ENCODE measurements around the gene TRIM21. TPM values are rescaled to one million over a fixed set of nuclear protein-coding genes. Genes with fewer than 3 reads are reported as not detected.

Gene TRIM21
- total RNA-seq = 1 to 10 TPM; 9.8 to 10.0 TPM
- polyA plus RNA-seq (2013, experiment 1 of 2) = 13.3 TPM
- polyA plus RNA-seq (2013, experiment 2 of 2) = 10.7 TPM
- long read RNA-seq, experiment 1, partial matches to known transcripts = 0 of 4 reads
- long read RNA-seq, experiment 1, other reads (novel, unspliced or antisense) = 1 of 4 reads
- long read RNA-seq, experiment 2, transcript TRIM21-201 (7 exons, 1,924 nt) = major isoform, 14 of 18 reads
- long read RNA-seq, experiment 2, partial matches to known transcripts = 3 of 18 reads
- long read RNA-seq, experiment 2, other reads (novel, unspliced or antisense) = 1 of 18 reads
- long read RNA-seq, experiment 3, transcript TRIM21-201 (7 exons, 1,924 nt) = major isoform, 34 of 36 reads
- long read RNA-seq, experiment 3, partial matches to known transcripts = 0 of 36 reads
- long read RNA-seq, experiment 3, other reads (novel, unspliced or antisense) = 2 of 36 reads
- long read RNA-seq, experiment 4, transcript TRIM21-201 (7 exons, 1,924 nt) = major isoform, 12 of 16 reads
- long read RNA-seq, experiment 4, partial matches to known transcripts = 4 of 16 reads
- long read RNA-seq, experiment 4, other reads (novel, unspliced or antisense) = 0 of 16 reads

DNA sequence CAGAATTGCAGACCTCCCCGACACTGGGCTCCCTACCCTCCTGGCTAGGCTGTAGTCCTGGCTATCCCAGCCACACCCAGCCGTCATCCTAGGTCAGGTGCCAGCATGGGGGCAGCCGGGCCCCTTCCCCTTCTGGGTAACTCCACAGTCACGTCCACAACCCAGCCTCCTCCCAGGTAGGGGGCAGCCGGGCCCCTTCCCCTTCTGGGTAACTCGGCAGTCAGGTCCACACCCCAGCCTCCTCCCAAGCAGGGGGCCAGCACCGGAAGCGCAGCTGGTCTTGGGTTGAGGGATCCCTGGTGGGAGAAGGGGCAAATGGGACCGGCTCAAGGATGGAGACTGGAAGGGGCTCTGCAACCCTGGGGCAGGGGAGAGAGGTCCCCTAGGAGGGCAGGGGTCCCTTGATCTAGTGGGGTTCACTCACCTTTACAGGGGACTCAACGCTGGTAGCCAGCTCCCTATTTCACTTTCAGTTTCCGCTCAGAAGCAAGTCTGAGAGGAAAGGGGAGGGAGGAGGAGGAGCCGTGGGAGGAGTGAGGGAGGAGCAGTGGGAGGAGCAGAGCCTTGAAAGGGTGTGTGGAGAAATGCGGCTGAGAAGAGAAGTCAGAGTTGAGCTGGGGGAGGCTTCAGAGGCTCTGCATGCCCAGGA lies at the start of gene TRIM21:
TRIM21 (minus strand) TSS at position 494 of the 649 bp plus-strand sequence. CDS start 3,293 bp downstream, outside the sequence.
- peak within 1 kb of the TSS; percentile 9 for H3K9ac ChIP-seq (ENCODE audit: extremely low read depth, low read length, poor library complexity, severe bottlenecking)
- WGBS, 2 experiments (ENCODE audit: insufficient coverage in 1 of 2, insufficient read length in 1 of 2) = 0 to 11% methylated on average over 3 to 13 of the region's 13 CpGs

DNA sequence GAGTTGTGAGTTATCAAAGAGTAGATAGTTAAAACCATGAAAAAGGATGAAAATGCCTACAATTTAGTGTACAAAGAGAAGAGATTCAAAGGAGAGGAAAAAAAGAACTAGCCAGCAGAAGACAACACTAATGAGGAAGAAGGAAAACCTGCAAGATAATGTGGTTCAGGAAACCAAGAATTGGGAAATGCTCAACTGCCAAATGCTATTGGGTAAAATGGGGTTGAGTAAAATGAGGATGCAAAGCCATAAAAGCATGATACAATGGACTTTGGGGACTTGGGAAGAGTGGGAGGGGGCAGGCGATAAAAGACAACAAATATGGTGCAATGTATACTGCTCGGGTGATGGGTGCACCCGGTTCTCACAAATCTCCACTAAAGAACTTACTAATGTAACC lies 48.0 kb upstream of the TRIM21 start:
- H3K9ac ChIP-seq (ENCODE audit: extremely low read depth, low read length, poor library complexity, severe bottlenecking) = no peak overlapping the region
- H3K27ac ChIP-seq (ENCODE audit: low read depth, low read length) = no peak overlapping the region
- H3K36me3 Mint-ChIP-seq (ENCODE audit: low read depth) = no peaks in the 10 kb centered on the region
- no peaks in the 10 kb centered on the region for H3K4me1 ChIP-seq (ENCODE audit: control insufficient read depth, insufficient read depth, low read length)
- 100% methylated on average over 1 of the region's 3 CpGs for WGBS, 2 experiments (ENCODE audit: insufficient coverage in 1 of 2, insufficient read length in 1 of 2)
- no peak overlapping the region for H3K4me3 ChIP-seq (ENCODE audit: low read length)
- TF ChIP-seq, protein P1, sequence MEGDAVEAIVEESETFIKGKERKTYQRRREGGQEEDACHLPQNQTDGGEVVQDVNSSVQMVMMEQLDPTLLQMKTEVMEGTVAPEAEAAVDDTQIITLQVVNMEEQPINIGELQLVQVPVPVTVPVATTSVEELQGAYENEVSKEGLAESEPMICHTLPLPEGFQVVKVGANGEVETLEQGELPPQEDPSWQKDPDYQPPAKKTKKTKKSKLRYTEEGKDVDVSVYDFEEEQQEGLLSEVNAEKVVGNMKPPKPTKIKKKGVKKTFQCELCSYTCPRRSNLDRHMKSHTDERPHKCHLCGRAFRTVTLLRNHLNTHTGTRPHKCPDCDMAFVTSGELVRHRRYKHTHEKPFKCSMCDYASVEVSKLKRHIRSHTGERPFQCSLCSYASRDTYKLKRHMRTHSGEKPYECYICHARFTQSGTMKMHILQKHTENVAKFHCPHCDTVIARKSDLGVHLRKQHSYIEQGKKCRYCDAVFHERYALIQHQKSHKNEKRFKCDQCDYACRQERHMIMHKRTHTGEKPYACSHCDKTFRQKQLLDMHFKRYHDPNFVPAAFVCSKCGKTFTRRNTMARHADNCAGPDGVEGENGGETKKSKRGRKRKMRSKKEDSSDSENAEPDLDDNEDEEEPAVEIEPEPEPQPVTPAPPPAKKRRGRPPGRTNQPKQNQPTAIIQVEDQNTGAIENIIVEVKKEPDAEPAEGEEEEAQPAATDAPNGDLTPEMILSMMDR (conservative IDR thresholded peaks at IDR 0.05) = no peak
- no peaks in the 10 kb centered on the region for H3K36me3 ChIP-seq (ENCODE audit: control insufficient read depth, insufficient read depth, low read length)
- no peaks in the 10 kb centered on the region for H3K4me1 Mint-ChIP-seq
- no peak overlapping the region for H3K4me3 Mint-ChIP-seq
- no peaks in the 10 kb centered on the region for H3K27me3 ChIP-seq (ENCODE audit: control insufficient read depth, insufficient read depth, low read length, poor library complexity, severe bottlenecking)
- DNase-seq = no peak
- H3K9me3 ChIP-seq (ENCODE audit: control insufficient read depth, low read length) = no peaks in the 10 kb centered on the region
- H3K9me3 Mint-ChIP-seq = no peaks in the 10 kb centered on the region
- H3K27me3 Mint-ChIP-seq (ENCODE audit: insufficient read depth) = no peaks in the 10 kb centered on the region
- H3K27ac Mint-ChIP-seq = no peak overlapping the region

More for the DNA sequence above, at the start of gene TRIM21:
- peak; percentile 93 for DNase-seq
- peaks cover 25% of the 10 kb centered on the region for H3K36me3 Mint-ChIP-seq (ENCODE audit: low read depth)
- H3K27ac Mint-ChIP-seq = peak within 1 kb of the TSS; percentile 79
- peaks cover 11% of the 10 kb centered on the region for H3K9me3 Mint-ChIP-seq
- no peaks in the 10 kb centered on the region for H3K4me1 ChIP-seq (ENCODE audit: control insufficient read depth, insufficient read depth, low read length)
- H3K36me3 ChIP-seq (ENCODE audit: control insufficient read depth, insufficient read depth, low read length) = peaks cover 8% of the 10 kb centered on the region
- H3K9me3 ChIP-seq (ENCODE audit: control insufficient read depth, low read length) = no peaks in the 10 kb centered on the region
- H3K27ac ChIP-seq (ENCODE audit: low read depth, low read length) = no peak within 1 kb of the TSS
- H3K4me3 ChIP-seq (ENCODE audit: low read length) = peak within 1 kb of the TSS; percentile 84
- TF ChIP-seq, protein P1 (conservative IDR thresholded peaks at IDR 0.05) = no peak
- peak within 1 kb of the TSS; percentile 82 for H3K4me3 Mint-ChIP-seq
- H3K4me1 Mint-ChIP-seq = no peaks in the 10 kb centered on the region
- H3K27me3 ChIP-seq (ENCODE audit: control insufficient read depth, insufficient read depth, low read length, poor library complexity, severe bottlenecking) = no peaks in the 10 kb centered on the region
- peaks cover 6% of the 10 kb centered on the region for H3K27me3 Mint-ChIP-seq (ENCODE audit: insufficient read depth)

DNA sequence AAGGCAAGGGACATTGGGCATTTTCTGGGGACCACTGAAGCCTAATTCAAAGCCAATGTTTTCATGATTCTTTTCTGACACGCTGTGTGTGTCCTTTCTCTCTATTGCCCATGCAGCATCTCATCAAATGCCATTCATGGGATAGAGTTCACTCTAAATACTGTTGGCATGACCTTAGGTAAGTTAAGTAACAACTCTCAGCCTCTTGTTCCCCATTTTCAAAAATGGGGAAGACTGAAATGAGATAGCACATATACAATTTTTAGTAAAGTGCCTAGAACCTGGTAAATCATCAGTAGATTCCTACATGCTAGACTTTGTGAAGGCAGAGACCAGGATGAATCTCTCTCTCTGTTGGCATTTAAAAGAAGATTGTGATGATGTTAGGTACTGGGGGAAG lies 42.9 kb upstream of the TRIM21 start:
- Mint-ChIP-seq H3K4me3 (no peak overlapping the region), H3K36me3 (ENCODE audit: low read depth) (no peaks in the 10 kb centered on the region), H3K9me3 (no peaks in the 10 kb centered on the region), H3K27ac (no peak overlapping the region), H3K4me1 (no peaks in the 10 kb centered on the region), H3K27me3 (ENCODE audit: insufficient read depth) (no peaks in the 10 kb centered on the region)
- Histone ChIP-seq H3K27ac (ENCODE audit: low read depth, low read length) (no peak overlapping the region), H3K27me3 (ENCODE audit: control insufficient read depth, insufficient read depth, low read length, poor library complexity, severe bottlenecking) (no peaks in the 10 kb centered on the region), H3K4me3 (ENCODE audit: low read length) (no peak overlapping the region), H3K4me1 (ENCODE audit: control insufficient read depth, insufficient read depth, low read length) (no peaks in the 10 kb centered on the region), H3K9ac (ENCODE audit: extremely low read depth, low read length, poor library complexity, severe bottlenecking) (no peak overlapping the region), H3K36me3 (ENCODE audit: control insufficient read depth, insufficient read depth, low read length) (no peaks in the 10 kb centered on the region), H3K9me3 (ENCODE audit: control insufficient read depth, low read length) (no peaks in the 10 kb centered on the region)
- no peak for DNase-seq
- WGBS, 2 experiments (ENCODE audit: insufficient coverage in 1 of 2, insufficient read length in 1 of 2) = 80 to 96% methylated on average over 1 of the region's 1 CpG
- TF ChIP-seq, protein P1 (conservative IDR thresholded peaks at IDR 0.05) = no peak
